GM19328 (cell line): ENCODE results near the gene FRMD4A.
"Not testable (repeated sequence)": the region's sequence is repeated elsewhere in the genome, so short reads cannot be mapped to it uniquely, and the experiment has no call there.

Experiments used
- ATAC-seq: cut with Tn5 transposase; IDR thresholded peaks from one replicate; pipeline ENCODE4 v1.9.1; 2021; ENCODE audit warnings: mild to moderate bottlenecking, moderate library complexity; ENCODE audit not compliant: unreplicated experiment

FRMD4A gene

GRCh38 chr10:14158575-14158974 lies 172.1 kb downstream of the FRMD4A start:
- no peak for ATAC-seq

- ATAC-seq: no peak
Observed at GRCh38 chr10:14156104-14156503, 174.6 kb downstream of the FRMD4A start.

- ATAC-seq: no peak
Observed at GRCh38 chr10:14153570-14154055, 177.1 kb downstream of the FRMD4A start.

- no peak for ATAC-seq
Observed at GRCh38 chr10:14151571-14151970, 179.2 kb downstream of the FRMD4A start.

GRCh38 chr10:14150526-14150925 lies 180.2 kb downstream of the FRMD4A start:
- no peak for ATAC-seq

GRCh38 chr10:14146501-14146900 lies 184.2 kb downstream of the FRMD4A start:
- no peak for ATAC-seq

GRCh38 chr10:14146025-14146424 lies 184.7 kb downstream of the FRMD4A start:
- ATAC-seq: no peak

GRCh38 chr10:14144451-14144850 lies 186.3 kb downstream of the FRMD4A start:
- ATAC-seq: no peak

GRCh38 chr10:14142606-14143250 lies 188.0 kb downstream of the FRMD4A start:
- ATAC-seq: no peak

GRCh38 chr10:14141283-14141682 lies 189.4 kb downstream of the FRMD4A start:
- ATAC-seq: no peak

- no peak for ATAC-seq
Observed at GRCh38 chr10:14137391-14137790, 193.3 kb downstream of the FRMD4A start.

GRCh38 chr10:14135196-14135595 lies 195.5 kb downstream of the FRMD4A start:
- not testable (repeated sequence) for ATAC-seq

GRCh38 chr10:14134275-14134674 lies 196.4 kb downstream of the FRMD4A start:
- no peak for ATAC-seq

- ATAC-seq: no peak
Observed at GRCh38 chr10:14131261-14131960, 199.3 kb downstream of the FRMD4A start.

GRCh38 chr10:14129770-14130169 lies 201.0 kb downstream of the FRMD4A start:
- no peak for ATAC-seq

GRCh38 chr10:14128519-14128918 lies 202.2 kb downstream of the FRMD4A start:
- no peak for ATAC-seq

- no peak for ATAC-seq
Observed at GRCh38 chr10:14126697-14127440, 203.9 kb downstream of the FRMD4A start.

GRCh38 chr10:14125564-14125963 lies 205.2 kb downstream of the FRMD4A start:
- ATAC-seq: no peak

- ATAC-seq: no peak
Observed at GRCh38 chr10:14124941-14125340, 205.8 kb downstream of the FRMD4A start.

GRCh38 chr10:14123139-14123538 lies 207.6 kb downstream of the FRMD4A start:
- no peak for ATAC-seq

GRCh38 chr10:14120812-14121211 lies 209.9 kb downstream of the FRMD4A start:
- no peak for ATAC-seq

GRCh38 chr10:14118953-14119352 lies 211.8 kb downstream of the FRMD4A start:
- ATAC-seq: no peak
